Testis (tissue), 3 donors: ENCODE results near the gene SNED1. TPM values are rescaled to one million over a fixed set of nuclear protein-coding genes. Genes with fewer than 3 reads are reported as not detected.
A peak's percentile ranks its signal among the peaks of the same experiment; 100 is the strongest.

ENCODE experiments used
- DNase-seq: peaks from one replicate; pipeline ENCODE4 v3.0.0-alpha.2; 2019
- H3K27ac ChIP-seq, 2 donors: fragments of 200-600 bp; sonication (generic); one replicate each; pipeline ENCODE4 v1.5.1; 2019
- H3K27me3 ChIP-seq: fragments of 200-600 bp; sonication (generic); one replicate; pipeline ENCODE4 v1.5.1; 2019
- H3K36me3 ChIP-seq: fragments of 200-600 bp; sonication (generic); one replicate; pipeline ENCODE4 v1.5.1; 2017; ENCODE audit warnings: low read depth; ENCODE audit errors: missing control alignments
- H3K4me1 ChIP-seq: fragments of 200-600 bp; sonication (generic); one replicate; pipeline ENCODE4 v1.5.1; 2019
- H3K4me3 ChIP-seq, 2 donors: fragments of 200-600 bp; sonication (generic); one replicate each; pipeline ENCODE4 v1.5.1; 2017 to 2019
- H3K9me3 ChIP-seq: fragments of 200-600 bp; sonication (generic); one replicate; pipeline ENCODE4 v1.5.1; 2017
- POLR2A ChIP-seq: fragments of 450-650 bp; IDR thresholded peaks from one replicate; pipeline ENCODE4 v1.6.1; 2017; ENCODE audit warnings: antibody characterized with exemption, mild to moderate bottlenecking, moderate library complexity
- WGBS, 2 donors: methylation state at CpG; one replicate each; pipeline ENCODE4 v1.1.5; 2018; 5-methylcytosine and 5-hydroxymethylcytosine counted together
- intact Hi-C: fragments of 100-400 bp; cut with DNase I; formaldehyde crosslinking; loops from one replicate; pipeline ENCODE4 v1.15.1; 2023; ENCODE audit warnings: low total_unique reads
- polyA plus RNA-seq: library from polyadenylated mRNA; stranded (reverse); fragments of 350-450 nt; fragmentation: Illumina TruSeq; extraction: RNeasy Lipid Tissue Mini Kit (QIAGEN cat#74804); gene quantifications from one replicate; pipeline ENCODE4 v1.2.3, GENCODE V29; 2014; ENCODE audit warnings: low read depth, low replicate concordance; ENCODE audit not compliant: insufficient read depth
- total RNA-seq, 2 donors: library from RNA; depleted of rRNA; stranded (reverse); fragments of >200 nt; gene quantifications; one replicate each; pipeline ENCODE4 v1.2.3, GENCODE V29; 2016
- TF ChIP-seq, protein P1 (sequence below), 3 experiments: fragments of 450-650 bp in 2 of 3; fragments of 200-600 bp in 1 of 3; sonication (generic) in 1 of 3; IDR thresholded peaks; one replicate each; pipeline ENCODE4 v1.5.1; 2016 to 2019; ENCODE audit warnings: antibody characterized with exemption in 3 of 3, mild to moderate bottlenecking in 2 of 3, moderate library complexity in 1 of 3

SNED1 gene
- total and polyA plus RNA-seq, 3 donors from 2014 or later: 15.8 to 107 (median 82.7) TPM

DNA sequence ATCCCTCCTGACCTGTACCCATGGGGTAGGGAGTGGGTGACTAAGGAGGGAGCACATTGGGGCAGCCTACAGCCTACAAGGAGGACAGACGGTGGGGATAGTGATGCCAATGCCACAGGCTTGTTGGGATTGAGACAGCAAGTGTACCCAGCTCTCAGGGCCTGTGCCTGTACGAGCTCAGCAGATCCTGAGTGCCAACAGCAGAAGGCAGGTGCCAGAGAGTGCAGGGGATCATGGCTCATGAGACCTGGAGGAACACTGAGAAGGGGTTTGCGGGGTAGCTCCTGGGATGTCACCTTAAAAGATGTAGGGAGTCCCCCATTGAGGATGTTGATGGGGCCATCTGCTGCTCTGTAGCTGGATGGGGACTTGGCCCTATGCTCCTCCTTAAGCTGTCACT is 10.3 kb upstream of the SNED1 start:
- H3K27ac ChIP-seq: peak overlapping the region in 1 of 2 donors; percentile 30
- intact Hi-C loops: no loop called here
- H3K4me1 ChIP-seq: peaks cover 38% of the 10 kb centered on the region
- H3K9me3 ChIP-seq: no peaks in the 10 kb centered on the region
- WGBS, 2 donors: 97 to 100% methylated on average over 2 to 3 of the region's 3 CpGs
- H3K36me3 ChIP-seq: no peaks in the 10 kb centered on the region
- no peaks in the 10 kb centered on the region for H3K27me3 ChIP-seq
- no peak for DNase-seq
- TF ChIP-seq, protein P1, sequence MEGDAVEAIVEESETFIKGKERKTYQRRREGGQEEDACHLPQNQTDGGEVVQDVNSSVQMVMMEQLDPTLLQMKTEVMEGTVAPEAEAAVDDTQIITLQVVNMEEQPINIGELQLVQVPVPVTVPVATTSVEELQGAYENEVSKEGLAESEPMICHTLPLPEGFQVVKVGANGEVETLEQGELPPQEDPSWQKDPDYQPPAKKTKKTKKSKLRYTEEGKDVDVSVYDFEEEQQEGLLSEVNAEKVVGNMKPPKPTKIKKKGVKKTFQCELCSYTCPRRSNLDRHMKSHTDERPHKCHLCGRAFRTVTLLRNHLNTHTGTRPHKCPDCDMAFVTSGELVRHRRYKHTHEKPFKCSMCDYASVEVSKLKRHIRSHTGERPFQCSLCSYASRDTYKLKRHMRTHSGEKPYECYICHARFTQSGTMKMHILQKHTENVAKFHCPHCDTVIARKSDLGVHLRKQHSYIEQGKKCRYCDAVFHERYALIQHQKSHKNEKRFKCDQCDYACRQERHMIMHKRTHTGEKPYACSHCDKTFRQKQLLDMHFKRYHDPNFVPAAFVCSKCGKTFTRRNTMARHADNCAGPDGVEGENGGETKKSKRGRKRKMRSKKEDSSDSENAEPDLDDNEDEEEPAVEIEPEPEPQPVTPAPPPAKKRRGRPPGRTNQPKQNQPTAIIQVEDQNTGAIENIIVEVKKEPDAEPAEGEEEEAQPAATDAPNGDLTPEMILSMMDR (IDR thresholded peaks at IDR 0.05): no peak
- TF ChIP-seq POLR2A: no peak
- H3K4me3 ChIP-seq: no peak overlapping the region

DNA sequence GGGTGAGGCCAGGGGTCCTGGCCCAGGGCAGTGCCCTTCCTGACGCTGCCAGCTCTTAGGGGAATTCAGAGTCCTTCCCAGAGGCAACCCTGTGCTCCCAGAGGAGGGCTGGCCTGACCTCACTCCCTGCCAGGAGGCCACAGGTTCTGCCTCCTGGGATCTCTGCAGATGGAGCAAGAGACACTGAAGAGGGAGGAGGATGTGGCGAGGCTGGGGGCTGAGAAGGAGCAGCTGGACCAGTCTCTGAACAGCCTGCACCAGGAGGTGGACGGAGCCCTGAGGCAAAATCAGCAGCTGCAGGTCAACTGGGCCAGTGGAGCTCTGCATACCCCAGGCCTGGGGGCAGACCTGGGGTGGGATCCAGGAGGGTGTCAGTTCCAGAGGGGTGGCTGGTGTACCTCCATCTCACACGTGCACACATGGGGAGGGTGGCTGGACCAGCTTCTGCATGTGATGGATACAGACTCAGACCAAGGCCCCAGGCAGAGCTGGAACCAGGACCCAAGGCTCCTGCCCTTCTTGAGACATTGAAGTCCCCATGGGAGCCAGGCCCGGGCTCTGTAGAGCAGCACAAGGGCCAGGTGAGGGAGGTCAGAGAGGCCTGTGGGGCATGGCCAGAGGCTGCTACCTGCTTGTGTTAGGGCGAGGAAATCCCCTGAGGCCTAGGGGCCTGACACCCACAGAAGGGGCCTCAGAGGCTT is 9.7 kb upstream of the SNED1 start:
- peaks cover 44% of the 10 kb centered on the region for H3K4me1 ChIP-seq
- H3K9me3 ChIP-seq: no peaks in the 10 kb centered on the region
- no peaks in the 10 kb centered on the region for H3K27me3 ChIP-seq
- peak; percentile 4 for DNase-seq
- intact Hi-C loops: no loop called here
- no peak overlapping the region for H3K27ac ChIP-seq
- H3K4me3 ChIP-seq: no peak overlapping the region
- H3K36me3 ChIP-seq: no peaks in the 10 kb centered on the region
- 83 to 89% methylated on average over 1 to 6 of the region's 6 CpGs for WGBS, 2 donors
- no peak for TF ChIP-seq POLR2A
- TF ChIP-seq, protein P1 (IDR thresholded peaks at IDR 0.05): no peak

DNA sequence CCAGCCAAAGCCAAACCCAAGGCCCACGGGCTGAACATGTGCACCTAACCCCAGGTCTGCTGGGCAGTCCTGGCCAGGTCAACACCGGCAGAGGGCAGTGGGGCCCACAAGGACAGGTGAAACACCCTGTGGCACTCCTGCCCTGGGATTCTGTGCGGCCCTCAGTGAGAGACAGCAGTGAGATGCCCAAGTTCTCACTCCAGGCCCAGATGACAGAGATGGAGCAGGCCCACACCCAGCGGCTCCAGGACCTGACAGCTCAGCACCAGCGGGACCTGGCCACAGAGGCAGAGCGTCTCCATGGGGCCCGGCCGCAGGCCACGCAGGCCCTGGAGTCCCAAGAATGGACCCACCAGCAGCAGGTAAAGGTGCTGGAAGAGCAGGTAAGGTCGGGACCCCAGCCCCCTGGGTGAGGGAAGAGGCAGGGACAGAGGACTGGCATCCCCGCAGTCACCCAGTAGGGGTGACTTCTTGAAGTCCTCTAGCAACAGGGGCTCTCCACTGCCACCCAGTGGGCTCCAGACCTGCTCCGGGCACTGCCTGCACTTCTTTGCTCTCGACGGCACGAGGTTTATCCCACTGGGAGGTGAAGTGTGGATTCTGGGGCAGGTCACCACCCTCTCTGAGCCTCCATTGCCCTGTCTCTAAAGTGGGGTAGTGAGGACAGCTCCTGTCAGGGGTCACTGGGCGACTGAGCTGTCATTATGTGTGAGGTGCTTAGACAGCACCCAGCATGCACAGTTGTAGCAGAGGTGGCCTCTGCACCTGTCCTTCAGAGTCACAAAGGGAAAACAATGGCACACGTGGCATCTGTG is 8.8 kb upstream of the SNED1 start:
- H3K27me3 ChIP-seq: no peaks in the 10 kb centered on the region
- intact Hi-C loops: loop anchor here (10.0 kb wide), 1 partner anchor 75 kb away; no protein-coding TSS in a partner anchor
- no peak overlapping the region for H3K4me3 ChIP-seq
- peaks cover 53% of the 10 kb centered on the region for H3K4me1 ChIP-seq
- no peaks in the 10 kb centered on the region for H3K9me3 ChIP-seq
- H3K27ac ChIP-seq: no peak overlapping the region
- 90 to 94% methylated on average over 2 to 17 of the region's 17 CpGs for WGBS, 2 donors
- DNase-seq: peak; percentile 31
- TF ChIP-seq, protein P1 (IDR thresholded peaks at IDR 0.05): no peak
- no peak for TF ChIP-seq POLR2A
- no peaks in the 10 kb centered on the region for H3K36me3 ChIP-seq

DNA sequence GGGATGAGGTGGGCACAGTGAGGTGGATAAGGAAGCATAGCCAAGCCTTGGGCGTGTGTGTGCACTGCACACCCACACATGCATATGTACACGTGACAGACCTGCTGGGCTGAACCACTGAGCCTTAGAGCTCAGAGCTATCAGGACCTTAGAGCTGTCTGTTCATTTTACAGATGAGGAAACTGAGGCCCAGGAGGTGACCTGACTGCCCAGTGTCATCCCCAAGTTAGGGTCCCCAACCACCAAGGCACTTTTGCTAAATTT is 8.2 kb upstream of the SNED1 start:
- no peaks in the 10 kb centered on the region for H3K27me3 ChIP-seq
- peak; percentile 11 for DNase-seq
- no peaks in the 10 kb centered on the region for H3K36me3 ChIP-seq
- H3K27ac ChIP-seq: no peak overlapping the region
- 86 to 96% methylated on average over 2 of the region's 2 CpGs for WGBS, 2 donors
- H3K9me3 ChIP-seq: no peaks in the 10 kb centered on the region
- intact Hi-C loops: loop anchor here (10.0 kb wide), 1 partner anchor 75 kb away; no protein-coding TSS in a partner anchor
- no peak overlapping the region for H3K4me3 ChIP-seq
- H3K4me1 ChIP-seq: peaks cover 58% of the 10 kb centered on the region
- no peak for TF ChIP-seq POLR2A
- TF ChIP-seq, protein P1 (IDR thresholded peaks at IDR 0.05): no peak
